GM19467 (cell line): ENCODE results near the gene TTC38.
A peak's percentile ranks its signal among the peaks of the same experiment; 100 is the strongest.

ENCODE experiments used
- ATAC-seq: cut with Tn5 transposase; IDR thresholded peaks from one replicate; pipeline ENCODE4 v1.9.1; 2021; ENCODE audit warnings: mild to moderate bottlenecking, moderate library complexity; ENCODE audit not compliant: unreplicated experiment

Gene TTC38

GRCh38 chr22:46267431-46268279 lies at the start of gene TTC38:
Gene TTC38 (plus strand): TSS chr22:46268008. CDS start chr22:46268040, 32 bp downstream.
- peak; percentile 76 for ATAC-seq

GRCh38 chr22:46219636-46220035 lies 48.2 kb upstream of the TTC38 start:
- ATAC-seq = no peak

- ATAC-seq = no peak
Measured at GRCh38 chr22:46220921-46221320, 46.9 kb upstream of the TTC38 start.

GRCh38 chr22:46224044-46224897 lies 43.5 kb upstream of the TTC38 start:
- ATAC-seq = no peak

GRCh38 chr22:46224898-46225290 lies 42.9 kb upstream of the TTC38 start:
- no peak for ATAC-seq

- no peak for ATAC-seq
Measured at GRCh38 chr22:46225631-46226030, 42.2 kb upstream of the TTC38 start.

GRCh38 chr22:46226577-46226976 lies 41.2 kb upstream of the TTC38 start:
- ATAC-seq = no peak

GRCh38 chr22:46229701-46230100 lies 38.1 kb upstream of the TTC38 start:
- no peak for ATAC-seq

GRCh38 chr22:46230262-46230901 lies 37.4 kb upstream of the TTC38 start:
- no peak for ATAC-seq

GRCh38 chr22:46233231-46233630 lies 34.6 kb upstream of the TTC38 start:
- no peak for ATAC-seq

GRCh38 chr22:46234969-46235368 lies 32.8 kb upstream of the TTC38 start:
- no peak for ATAC-seq

GRCh38 chr22:46237453-46238124 lies 30.2 kb upstream of the TTC38 start:
- ATAC-seq = no peak

- no peak for ATAC-seq
Measured at GRCh38 chr22:46238541-46238940, 29.3 kb upstream of the TTC38 start.

GRCh38 chr22:46239261-46240048 lies 28.4 kb upstream of the TTC38 start:
- ATAC-seq = no peak

GRCh38 chr22:46240073-46240472 lies 27.7 kb upstream of the TTC38 start:
- no peak for ATAC-seq

GRCh38 chr22:46240506-46240905 lies 27.3 kb upstream of the TTC38 start:
- no peak for ATAC-seq

- ATAC-seq = no peak
Measured at GRCh38 chr22:46240907-46241306, 26.9 kb upstream of the TTC38 start.

- no peak for ATAC-seq
Measured at GRCh38 chr22:46241396-46242007, 26.3 kb upstream of the TTC38 start.

GRCh38 chr22:46242076-46242475 lies 25.7 kb upstream of the TTC38 start:
- ATAC-seq = no peak

- ATAC-seq = no peak
Measured at GRCh38 chr22:46244771-46245170, 23.0 kb upstream of the TTC38 start.
